ENCODE data around the gene HSPA4L. TPM values are rescaled to one million over a fixed set of nuclear protein-coding genes. Genes with fewer than 3 reads are reported as not detected.

HSPA4L gene
- total RNA-seq, 1 experiment from 2014 or later, result 18.6 TPM

DNA sequence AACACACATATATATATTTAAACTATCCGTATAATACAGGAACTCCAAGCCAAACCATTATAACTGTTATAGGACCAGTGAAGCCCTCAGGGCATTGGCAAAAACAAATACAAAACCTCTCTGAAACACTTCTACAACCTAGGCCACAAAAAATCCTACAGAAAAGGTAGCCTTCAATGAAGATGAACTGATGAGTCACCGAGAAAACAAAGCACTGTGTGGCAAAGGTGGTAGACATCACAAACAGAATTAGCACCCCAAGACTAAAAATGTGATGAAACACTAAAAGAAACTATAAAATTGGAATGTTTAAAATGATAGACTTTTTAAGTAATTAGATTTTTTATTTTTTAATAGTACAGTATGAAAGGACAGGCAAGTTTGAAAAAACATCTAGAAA is 5.5 kb upstream of the HSPA4L start:
- POLR2A ChIA-PET, result no interaction called here
- TF ChIP-seq RAD21 (IDR thresholded peaks at IDR 0.05; ENCODE audit: low read depth), result no peak
- TF ChIP-seq, protein P1, sequence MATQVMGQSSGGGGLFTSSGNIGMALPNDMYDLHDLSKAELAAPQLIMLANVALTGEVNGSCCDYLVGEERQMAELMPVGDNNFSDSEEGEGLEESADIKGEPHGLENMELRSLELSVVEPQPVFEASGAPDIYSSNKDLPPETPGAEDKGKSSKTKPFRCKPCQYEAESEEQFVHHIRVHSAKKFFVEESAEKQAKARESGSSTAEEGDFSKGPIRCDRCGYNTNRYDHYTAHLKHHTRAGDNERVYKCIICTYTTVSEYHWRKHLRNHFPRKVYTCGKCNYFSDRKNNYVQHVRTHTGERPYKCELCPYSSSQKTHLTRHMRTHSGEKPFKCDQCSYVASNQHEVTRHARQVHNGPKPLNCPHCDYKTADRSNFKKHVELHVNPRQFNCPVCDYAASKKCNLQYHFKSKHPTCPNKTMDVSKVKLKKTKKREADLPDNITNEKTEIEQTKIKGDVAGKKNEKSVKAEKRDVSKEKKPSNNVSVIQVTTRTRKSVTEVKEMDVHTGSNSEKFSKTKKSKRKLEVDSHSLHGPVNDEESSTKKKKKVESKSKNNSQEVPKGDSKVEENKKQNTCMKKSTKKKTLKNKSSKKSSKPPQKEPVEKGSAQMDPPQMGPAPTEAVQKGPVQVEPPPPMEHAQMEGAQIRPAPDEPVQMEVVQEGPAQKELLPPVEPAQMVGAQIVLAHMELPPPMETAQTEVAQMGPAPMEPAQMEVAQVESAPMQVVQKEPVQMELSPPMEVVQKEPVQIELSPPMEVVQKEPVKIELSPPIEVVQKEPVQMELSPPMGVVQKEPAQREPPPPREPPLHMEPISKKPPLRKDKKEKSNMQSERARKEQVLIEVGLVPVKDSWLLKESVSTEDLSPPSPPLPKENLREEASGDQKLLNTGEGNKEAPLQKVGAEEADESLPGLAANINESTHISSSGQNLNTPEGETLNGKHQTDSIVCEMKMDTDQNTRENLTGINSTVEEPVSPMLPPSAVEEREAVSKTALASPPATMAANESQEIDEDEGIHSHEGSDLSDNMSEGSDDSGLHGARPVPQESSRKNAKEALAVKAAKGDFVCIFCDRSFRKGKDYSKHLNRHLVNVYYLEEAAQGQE (IDR thresholded peaks at IDR 0.05; ENCODE audit: low read depth), result no peak
- TF ChIP-seq, protein P2, sequence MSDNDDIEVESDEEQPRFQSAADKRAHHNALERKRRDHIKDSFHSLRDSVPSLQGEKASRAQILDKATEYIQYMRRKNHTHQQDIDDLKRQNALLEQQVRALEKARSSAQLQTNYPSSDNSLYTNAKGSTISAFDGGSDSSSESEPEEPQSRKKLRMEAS (IDR thresholded peaks at IDR 0.05), result no peak
- no peak for TF ChIP-seq CBX3 (IDR thresholded peaks at IDR 0.05; ENCODE audit: low read depth)
- TF ChIP-seq, protein P3, sequence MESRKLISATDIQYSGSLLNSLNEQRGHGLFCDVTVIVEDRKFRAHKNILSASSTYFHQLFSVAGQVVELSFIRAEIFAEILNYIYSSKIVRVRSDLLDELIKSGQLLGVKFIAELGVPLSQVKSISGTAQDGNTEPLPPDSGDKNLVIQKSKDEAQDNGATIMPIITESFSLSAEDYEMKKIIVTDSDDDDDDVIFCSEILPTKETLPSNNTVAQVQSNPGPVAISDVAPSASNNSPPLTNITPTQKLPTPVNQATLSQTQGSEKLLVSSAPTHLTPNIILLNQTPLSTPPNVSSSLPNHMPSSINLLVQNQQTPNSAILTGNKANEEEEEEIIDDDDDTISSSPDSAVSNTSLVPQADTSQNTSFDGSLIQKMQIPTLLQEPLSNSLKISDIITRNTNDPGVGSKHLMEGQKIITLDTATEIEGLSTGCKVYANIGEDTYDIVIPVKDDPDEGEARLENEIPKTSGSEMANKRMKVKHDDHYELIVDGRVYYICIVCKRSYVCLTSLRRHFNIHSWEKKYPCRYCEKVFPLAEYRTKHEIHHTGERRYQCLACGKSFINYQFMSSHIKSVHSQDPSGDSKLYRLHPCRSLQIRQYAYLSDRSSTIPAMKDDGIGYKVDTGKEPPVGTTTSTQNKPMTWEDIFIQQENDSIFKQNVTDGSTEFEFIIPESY (IDR thresholded peaks at IDR 0.05; ENCODE audit: extremely low read depth, insufficient replicate concordance, low read length), result no peak
- no peak for TF ChIP-seq POLR2A (IDR thresholded peaks at IDR 0.05; ENCODE audit: borderline replicate concordance, extremely low read depth, insufficient read depth, insufficient read length)
- no peak for TF ChIP-seq JUND (IDR thresholded peaks at IDR 0.05)
- no peak for TF ChIP-seq TCF7L2 (IDR thresholded peaks at IDR 0.05; ENCODE audit: borderline replicate concordance, extremely low read depth, insufficient read depth, insufficient read length)
- no peak for TF ChIP-seq CEBPB (IDR thresholded peaks at IDR 0.05; ENCODE audit: low read depth)
- TF ChIP-seq, protein P4, sequence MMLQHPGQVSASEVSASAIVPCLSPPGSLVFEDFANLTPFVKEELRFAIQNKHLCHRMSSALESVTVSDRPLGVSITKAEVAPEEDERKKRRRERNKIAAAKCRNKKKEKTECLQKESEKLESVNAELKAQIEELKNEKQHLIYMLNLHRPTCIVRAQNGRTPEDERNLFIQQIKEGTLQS (IDR thresholded peaks at IDR 0.05), result no peak
- TF ChIP-seq YY1 (IDR thresholded peaks at IDR 0.05; ENCODE audit: extremely low read depth, insufficient replicate concordance, low read depth, low read length), result no peak
- TF ChIP-seq POLR2AphosphoS5 (IDR thresholded peaks at IDR 0.05; ENCODE audit: low read depth, low read length), result no peak
- TF ChIP-seq, protein P5, sequence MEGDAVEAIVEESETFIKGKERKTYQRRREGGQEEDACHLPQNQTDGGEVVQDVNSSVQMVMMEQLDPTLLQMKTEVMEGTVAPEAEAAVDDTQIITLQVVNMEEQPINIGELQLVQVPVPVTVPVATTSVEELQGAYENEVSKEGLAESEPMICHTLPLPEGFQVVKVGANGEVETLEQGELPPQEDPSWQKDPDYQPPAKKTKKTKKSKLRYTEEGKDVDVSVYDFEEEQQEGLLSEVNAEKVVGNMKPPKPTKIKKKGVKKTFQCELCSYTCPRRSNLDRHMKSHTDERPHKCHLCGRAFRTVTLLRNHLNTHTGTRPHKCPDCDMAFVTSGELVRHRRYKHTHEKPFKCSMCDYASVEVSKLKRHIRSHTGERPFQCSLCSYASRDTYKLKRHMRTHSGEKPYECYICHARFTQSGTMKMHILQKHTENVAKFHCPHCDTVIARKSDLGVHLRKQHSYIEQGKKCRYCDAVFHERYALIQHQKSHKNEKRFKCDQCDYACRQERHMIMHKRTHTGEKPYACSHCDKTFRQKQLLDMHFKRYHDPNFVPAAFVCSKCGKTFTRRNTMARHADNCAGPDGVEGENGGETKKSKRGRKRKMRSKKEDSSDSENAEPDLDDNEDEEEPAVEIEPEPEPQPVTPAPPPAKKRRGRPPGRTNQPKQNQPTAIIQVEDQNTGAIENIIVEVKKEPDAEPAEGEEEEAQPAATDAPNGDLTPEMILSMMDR (IDR thresholded peaks at IDR 0.05 in 2 of 3, conservative IDR thresholded peaks at IDR 0.05 in 1 of 3; ENCODE audit: borderline replicate concordance in 1 of 3, insufficient read depth in 1 of 3, low read depth in 2 of 3, low read length in 2 of 3), result no peak
- TF ChIP-seq ZFX (IDR thresholded peaks at IDR 0.05), result no peak
- no peak for TF ChIP-seq EGR1 (IDR thresholded peaks at IDR 0.05; ENCODE audit: low read depth)
- TF ChIP-seq SRF (IDR thresholded peaks at IDR 0.05; ENCODE audit: low read depth), result no peak
- no peaks in the 10 kb centered on the region for H3K9me2 ChIP-seq (ENCODE audit: insufficient read depth)
- H3K79me2 ChIP-seq (ENCODE audit: insufficient read depth, low read length), result no peaks in the 10 kb centered on the region
- no peak overlapping the region for H3K9ac ChIP-seq (ENCODE audit: low read length)
- H3K4me3 ChIP-seq (replicated peaks in 1 of 2; ENCODE audit: low read depth in 1 of 2, low read length in 2 of 2), result no peak overlapping the region
- no peaks in the 10 kb centered on the region for H4K20me1 ChIP-seq (ENCODE audit: insufficient read depth)
- H3K9me3 ChIP-seq (ENCODE audit: control insufficient read depth in 1 of 2, insufficient read depth in 1 of 2, low read depth in 1 of 2, low read length in 2 of 2), result no peaks in the 10 kb centered on the region
- RAD21 ChIA-PET (ENCODE audit: low non-redundant PET in 1 of 2, low total read pairs in 2 of 2, uncharacterized antibody in 2 of 2, unreplicated experiment in 2 of 2), result no interaction called here
- peaks cover 5 to 6% of the 10 kb centered on the region in 2 experiments; a peak in 3 of 4 replicates for H3K4me1 ChIP-seq (ENCODE audit: control insufficient read depth in 1 of 2, insufficient read depth in 2 of 2, low read length in 2 of 2)
- no peaks in the 10 kb centered on the region for H3K27me3 ChIP-seq (ENCODE audit: insufficient read depth, low read length)
- no peaks in the 10 kb centered on the region for H3K36me3 ChIP-seq (ENCODE audit: control insufficient read depth in 1 of 2, insufficient read depth in 2 of 2, low read length in 2 of 2)
- BruUV-seq (replicated peaks), result no TSS peak
- H3K27ac ChIP-seq (ENCODE audit: low read depth, low read length), result no peak overlapping the region
- ATAC-seq, result no peak
- DNase-seq (ENCODE audit: low read depth, low spot score), result no peak
- CTCF ChIA-PET, result no interaction called here
- no peak overlapping the region for H3K4me2 ChIP-seq (ENCODE audit: low read length)
- H2AFZ ChIP-seq (ENCODE audit: low read depth, low read length, poor library complexity, severe bottlenecking), result no peak overlapping the region
- intact Hi-C loops (cut with micrococcal nuclease), result no loop called here

Measured in HCT116 (cell line).